Kidney (tissue), 14 donors: ENCODE results near the gene MRTFA. TPM values are rescaled to one million over a fixed set of nuclear protein-coding genes. Genes with fewer than 3 reads are reported as not detected.
A peak's percentile ranks its signal among the peaks of the same experiment; 100 is the strongest.

Source experiments
- DNase-seq, 5 donors: peaks; one replicate each; pipeline ENCODE4 v3.0.0-alpha.2; 2013 to 2020
- FAIRE-seq: peaks from 2 replicates; lab custom pipeline; 2012; peaks lifted over from hg19 to GRCh38; lab: Jason Lieb, UNC
- H3K27ac ChIP-seq, 2 donors: one replicate each; pipeline ENCODE4 v1.7.0; 2013; ENCODE audit warnings: low read depth in 2 of 2, low read length in 2 of 2, inconsistent platforms in 1 of 2
- H3K27me3 ChIP-seq: one replicate; pipeline ENCODE4 v1.7.1; 2013; ENCODE audit warnings: low read length, inconsistent platforms; ENCODE audit not compliant: control insufficient read depth, insufficient read depth
- H3K36me3 ChIP-seq, 3 donors: one replicate each; pipeline versions ENCODE4 v1.7.0 to v1.7.1; 2013; ENCODE audit warnings: low read length in 3 of 3, control low read depth in 1 of 3, inconsistent platforms in 1 of 3; ENCODE audit not compliant: insufficient read depth in 3 of 3, control insufficient read depth in 2 of 3
- H3K4me1 ChIP-seq, 3 donors: one replicate each; pipeline versions ENCODE4 v1.7.0 to v1.7.1; 2013; ENCODE audit warnings: low read length in 3 of 3, inconsistent platforms in 1 of 3, low read depth in 1 of 3; ENCODE audit not compliant: control insufficient read depth in 2 of 3, insufficient read depth in 2 of 3
- H3K4me3 ChIP-seq, 3 donors: one replicate each; pipeline versions ENCODE4 v1.7.0 to v1.8.1; 2013; ENCODE audit warnings: low read length in 3 of 3, control low read depth in 1 of 3, inconsistent platforms in 1 of 3
- H3K9ac ChIP-seq, 3 donors: one replicate each; pipeline versions ENCODE4 v1.7.0 to v1.7.1; 2013; ENCODE audit warnings: low read length in 3 of 3, control low read depth in 1 of 3, inconsistent platforms in 1 of 3
- H3K9me3 ChIP-seq, 3 donors: one replicate each; pipeline versions ENCODE4 v1.7.0 to v1.7.1; 2013; ENCODE audit warnings: low read length in 3 of 3, control low read depth in 1 of 3, inconsistent platforms in 1 of 3; ENCODE audit not compliant: control insufficient read depth in 2 of 3, insufficient read depth in 1 of 3
- CTCF ChIP-seq: IDR thresholded peaks from 3 replicates; pipeline ENCODE4 v1.5.1; 2012; ENCODE audit warnings: mild to moderate bottlenecking, moderate library complexity, borderline replicate concordance; ENCODE audit not compliant: insufficient read depth; ENCODE audit errors: extremely low read depth
- intact Hi-C: fragments of 100-400 bp; cut with DNase I; formaldehyde crosslinking; loops from one replicate; pipeline ENCODE4 v1.11.1; 2022
- polyA plus RNA-seq: library from polyadenylated mRNA; stranded (reverse); fragments of 350-450 nt; fragmentation: Illumina TruSeq; extraction: RNeasy Lipid Tissue Mini Kit (QIAGEN cat#74804); gene quantifications from one replicate; pipeline ENCODE4 v1.2.3, GENCODE V29; 2014; ENCODE audit warnings: low read depth, low replicate concordance; ENCODE audit not compliant: insufficient read depth
- total RNA-seq: library from RNA; stranded (reverse); fragmentation: NEBNext Ultra II Directional; extraction: Animal tissue kit (Norgen Biotek cat#: 25700); gene quantifications from one replicate; pipeline ENCODE4 v1.2.1, GENCODE V29; 2021
- donor health status: control.
- donor health status: control.
- donor health status: control.
- donor health status: control.
- donor health status: control.
- donor health status: DM: yes; HTN: yes; CAD: no.
- donor health status: Normal renal cell carcinoma (clear cell type).

Gene MRTFA
- total and polyA plus RNA-seq, 2 donors from 2014 or later: 12.5 to 59.9 TPM

GRCh38 chr22:40607506-40607905, 29.0 kb downstream of the MRTFA start:
- FAIRE-seq: no peak

GRCh38 chr22:40606306-40606705, 30.2 kb downstream of the MRTFA start:
- H3K4me3 ChIP-seq: no peak overlapping the region
- no peak for TF ChIP-seq CTCF
- intact Hi-C loops: no loop called here
- H3K36me3 ChIP-seq: no peaks in the 10 kb centered on the region
- H3K9me3 ChIP-seq: no peaks in the 10 kb centered on the region
- no peak overlapping the region for H3K9ac ChIP-seq
- H3K27me3 ChIP-seq: no peaks in the 10 kb centered on the region
- no peak for DNase-seq
- H3K27ac ChIP-seq: peak overlapping the region in 1 of 2 donors; percentile 30
- peaks cover 0 to 8% (median 7%) of the 10 kb centered on the region in 3 donors for H3K4me1 ChIP-seq
- FAIRE-seq: no peak

More at GRCh38 chr22:40607506-40607905, 29.0 kb downstream of the MRTFA start:
- Histone ChIP-seq H3K9ac (no peak overlapping the region), H3K4me3 (no peak overlapping the region), H3K4me1 (peaks cover 0 to 8% (median 8%) of the 10 kb centered on the region in 3 donors), H3K36me3 (no peaks in the 10 kb centered on the region), H3K9me3 (no peaks in the 10 kb centered on the region), H3K27ac (no peak overlapping the region), H3K27me3 (no peaks in the 10 kb centered on the region)
- intact Hi-C loops: no loop called here
- TF ChIP-seq CTCF: no peak
- DNase-seq: no peak

- Histone ChIP-seq H3K4me3 (no peak overlapping the region), H3K36me3 (no peaks in the 10 kb centered on the region), H3K4me1 (peaks cover 0 to 8% (median 7%) of the 10 kb centered on the region in 3 donors), H3K27ac (no peak overlapping the region), H3K27me3 (no peaks in the 10 kb centered on the region), H3K9me3 (no peaks in the 10 kb centered on the region), H3K9ac (no peak overlapping the region)
- DNase-seq (no peak), FAIRE-seq (no peak)
- no peak for TF ChIP-seq CTCF
- intact Hi-C loops: no loop called here
Measured at GRCh38 chr22:40605761-40606160, 30.8 kb downstream of the MRTFA start.

GRCh38 chr22:40603088-40603605, 33.4 kb downstream of the MRTFA start:
- no peaks in the 10 kb centered on the region for H3K36me3 ChIP-seq
- no peak overlapping the region for H3K9ac ChIP-seq
- intact Hi-C loops: no loop called here
- DNase-seq (no peak), FAIRE-seq (no peak)
- no peak overlapping the region for H3K27ac ChIP-seq
- no peaks in the 10 kb centered on the region for H3K9me3 ChIP-seq
- TF ChIP-seq CTCF: no peak
- peaks cover 0 to 8% (median 7%) of the 10 kb centered on the region in 3 donors for H3K4me1 ChIP-seq
- no peaks in the 10 kb centered on the region for H3K27me3 ChIP-seq
- no peak overlapping the region for H3K4me3 ChIP-seq
